Activated CD4-positive, alpha-beta T cell treated with anti-CD3 and anti-CD28 coated beads for 4 hours (primary cell): Measurements from ENCODE around the gene PAK3.

Source experiments
- DNase-seq, 2 donors: peaks; one replicate each; pipeline ENCODE4 v3.0.0-alpha.2; 2020

PAK3 gene

DNA sequence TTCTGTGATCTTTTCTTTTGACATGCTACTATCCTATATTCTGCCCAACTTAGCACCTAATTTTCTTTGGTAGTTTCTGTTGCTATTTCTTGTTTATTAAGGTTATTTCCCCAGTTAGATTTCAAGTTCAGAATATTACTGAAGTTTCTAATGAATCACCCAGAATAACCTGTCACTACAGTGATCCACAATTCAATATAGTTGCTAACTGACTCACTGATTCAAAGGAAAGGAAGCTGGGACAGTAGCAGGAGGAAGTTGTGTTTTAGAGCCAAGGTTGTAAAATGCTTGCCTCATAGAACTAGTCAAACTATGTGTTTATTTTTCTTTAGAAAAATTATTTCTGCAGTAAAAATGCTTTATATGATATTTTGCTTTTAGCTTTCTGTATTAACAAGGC, 37.4 kb downstream of the PAK3 start:
- no peak for DNase-seq

- DNase-seq = no peak
Measured at GRCh38 chrX:111145878-111146277, 49.9 kb downstream of the PAK3 start.

GRCh38 chrX:111151764-111152163, 55.8 kb downstream of the PAK3 start:
- no peak for DNase-seq

DNA sequence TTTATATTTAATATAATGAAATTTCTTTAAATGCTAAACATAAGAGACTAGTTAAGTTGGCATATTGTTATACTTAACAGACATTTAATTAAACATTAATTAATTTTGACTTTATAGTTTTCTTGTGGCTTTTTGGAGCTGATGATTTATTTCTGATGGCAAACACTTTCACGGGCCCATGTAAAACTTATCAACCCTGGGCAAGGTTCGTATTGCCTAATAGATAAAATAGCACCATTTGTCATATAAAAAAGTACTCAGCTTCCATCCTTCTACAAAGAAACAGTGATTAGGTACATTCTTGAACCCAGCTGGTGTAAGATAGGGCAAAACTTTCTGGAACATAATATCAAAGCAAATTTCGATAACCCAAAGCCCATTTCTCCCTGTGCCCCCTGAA, 63.2 kb downstream of the PAK3 start:
- no peak for DNase-seq

DNA sequence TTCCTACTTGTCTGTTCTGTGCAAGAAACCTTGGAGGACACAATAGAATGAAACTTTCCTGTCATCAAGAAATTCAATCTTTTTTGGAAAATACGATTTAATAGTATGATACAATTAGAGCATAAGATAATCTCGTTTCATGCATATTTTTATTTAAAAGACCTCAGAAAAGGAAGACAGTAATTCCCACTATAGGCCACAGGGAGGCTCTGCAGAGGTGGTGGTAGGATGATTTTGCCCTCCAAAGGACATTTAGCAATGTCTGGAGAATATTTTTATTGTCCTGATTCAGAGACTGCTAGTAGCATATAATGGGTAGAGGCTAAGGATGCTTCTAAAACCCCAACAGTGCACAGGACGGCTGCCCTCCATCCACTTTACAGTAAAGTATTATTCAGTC, 68.7 kb downstream of the PAK3 start:
- no peak for DNase-seq

GRCh38 chrX:111165902-111166301, 69.9 kb downstream of the PAK3 start:
- DNase-seq = no peak

- no peak for DNase-seq
Measured at GRCh38 chrX:111167334-111167733, 71.3 kb downstream of the PAK3 start.

DNA sequence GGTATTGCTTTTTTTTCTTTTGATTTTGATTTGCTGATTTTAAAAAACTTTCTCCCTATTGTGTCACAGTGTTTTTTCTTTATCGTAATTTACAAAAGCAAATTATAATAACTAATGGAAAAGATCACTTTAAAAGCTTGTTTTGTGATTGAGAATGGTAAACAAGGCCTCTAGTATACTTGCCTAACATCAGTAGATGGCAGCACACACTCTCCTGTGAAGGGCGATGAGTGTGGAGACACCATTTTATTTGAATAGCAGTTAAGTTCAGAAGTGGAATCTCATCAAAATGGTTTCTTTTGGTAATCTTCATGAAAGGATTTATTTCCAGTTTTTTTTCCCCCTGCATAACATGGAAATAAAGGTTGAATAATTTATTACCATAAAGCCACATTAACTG, 72.3 kb downstream of the PAK3 start:
- DNase-seq = no peak

DNA sequence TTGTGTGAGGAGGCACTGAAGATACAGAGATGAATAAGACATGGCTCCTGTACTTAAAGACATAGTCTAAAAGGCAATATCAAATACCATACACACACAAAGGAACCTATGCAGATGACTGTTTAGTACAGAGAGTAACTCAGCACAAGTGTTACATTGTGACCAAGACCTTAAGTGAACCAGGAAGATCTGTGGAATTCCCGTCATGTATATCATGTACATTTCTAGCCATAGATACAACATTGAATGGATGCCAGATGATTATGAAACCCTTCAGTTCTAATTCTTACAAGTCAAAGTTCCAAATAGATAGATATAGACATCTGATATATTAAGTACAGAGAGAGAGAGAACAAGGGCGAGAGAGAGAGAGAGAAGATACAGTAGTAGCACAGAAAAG, 73.2 kb downstream of the PAK3 start:
- no peak for DNase-seq

DNA sequence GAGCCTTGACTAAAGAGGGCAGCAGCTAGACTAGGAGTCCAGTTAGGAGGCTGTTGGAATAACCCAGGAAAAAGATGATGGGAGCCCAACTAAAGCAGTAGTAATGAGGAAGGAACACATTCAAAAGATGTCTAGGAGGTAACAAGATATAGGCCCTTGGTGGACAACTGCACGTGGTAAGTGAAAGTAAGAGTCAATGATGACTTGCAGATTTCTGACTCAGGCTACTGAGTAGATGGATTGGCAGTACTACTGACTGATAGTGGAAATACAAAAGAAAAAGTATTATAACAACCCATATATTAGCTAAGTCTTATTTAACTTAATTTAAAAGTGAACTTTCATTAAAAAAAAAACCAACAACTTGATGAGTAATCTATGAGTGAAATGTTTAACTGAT, 74.0 kb downstream of the PAK3 start:
- no peak for DNase-seq

GRCh38 chrX:111180750-111181240, 84.8 kb downstream of the PAK3 start:
- no peak for DNase-seq

DNA sequence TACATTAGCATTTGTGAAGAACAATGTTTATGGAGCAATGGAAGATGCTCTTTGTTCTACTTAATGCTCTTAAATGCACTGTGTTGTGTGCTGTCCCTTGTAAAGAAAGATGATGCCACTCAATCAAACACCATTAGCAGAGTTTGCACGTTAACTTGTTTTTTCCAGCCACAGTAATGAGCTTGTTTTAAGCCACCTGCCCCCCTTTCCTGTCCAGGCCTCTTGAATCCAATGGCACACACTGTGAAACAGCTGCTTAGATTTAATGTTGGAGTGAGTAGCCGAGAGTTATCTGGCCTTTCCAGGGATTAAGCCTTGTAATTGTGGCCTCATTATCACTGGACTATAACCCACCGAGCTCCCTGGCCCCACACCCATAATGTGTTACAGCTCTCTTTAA, 86.0 kb downstream of the PAK3 start:
- no peak for DNase-seq

GRCh38 chrX:111182997-111183396, 87.0 kb downstream of the PAK3 start:
- DNase-seq = no peak

DNA sequence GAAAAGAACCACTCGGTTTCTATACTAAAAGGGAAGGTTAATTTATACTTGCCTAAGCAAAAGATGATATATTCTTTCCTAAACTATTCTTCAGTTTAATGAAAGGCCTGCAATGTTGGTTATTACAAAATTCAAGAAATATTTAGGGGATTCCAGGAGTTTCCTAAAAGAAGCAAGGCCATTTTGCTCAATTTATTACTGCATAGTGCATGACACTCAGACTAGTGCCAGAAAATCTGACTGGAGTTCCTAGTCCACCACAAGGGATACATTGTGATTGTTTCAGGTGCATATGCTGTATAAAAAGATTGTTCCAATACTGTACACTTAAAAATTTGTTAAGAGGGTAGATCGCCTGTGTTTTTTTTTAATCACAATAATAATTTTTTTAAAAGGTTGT, 95.6 kb downstream of the PAK3 start:
- no peak for DNase-seq

DNA sequence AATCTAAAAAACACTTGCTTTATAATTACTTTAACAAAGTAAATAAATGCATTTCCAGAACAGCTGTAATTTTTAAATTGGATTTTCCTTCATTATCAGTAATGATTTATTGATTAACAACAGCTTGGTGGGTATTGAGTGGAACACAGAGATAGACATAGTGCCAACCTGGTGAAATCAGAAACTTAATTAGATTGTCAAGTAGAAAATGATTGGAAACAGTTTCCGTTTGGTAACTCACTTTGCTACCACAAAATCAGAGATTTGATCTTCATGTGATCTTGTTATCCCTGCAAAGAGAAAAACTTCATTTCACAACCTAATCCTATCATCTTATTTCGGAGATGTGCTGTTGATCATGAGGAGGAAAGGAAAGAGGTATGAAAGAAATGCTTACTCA, 103.5 kb downstream of the PAK3 start:
- DNase-seq = no peak

DNA sequence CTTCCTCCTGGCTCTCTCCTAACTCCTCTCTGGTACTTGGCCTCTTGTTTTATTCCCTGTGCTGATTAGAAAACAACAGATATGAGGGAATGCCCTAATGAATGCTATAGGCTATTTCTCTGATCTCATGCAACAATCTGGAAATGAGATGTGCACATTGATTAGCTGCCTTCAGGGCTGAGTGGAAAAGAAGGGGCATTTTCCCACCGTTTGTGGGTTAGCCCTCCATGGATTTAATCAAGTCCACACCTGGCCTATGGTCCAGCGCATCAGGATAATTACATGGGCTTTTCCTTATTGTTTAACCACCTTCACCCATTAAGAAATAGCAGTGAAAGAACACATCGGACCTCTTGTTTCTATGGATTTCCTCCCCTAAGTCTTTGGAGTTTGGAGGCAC, 104.3 kb downstream of the PAK3 start:
- DNase-seq = no peak

- no peak for DNase-seq
Measured at GRCh38 chrX:111207851-111208250, 111.9 kb downstream of the PAK3 start.

DNA sequence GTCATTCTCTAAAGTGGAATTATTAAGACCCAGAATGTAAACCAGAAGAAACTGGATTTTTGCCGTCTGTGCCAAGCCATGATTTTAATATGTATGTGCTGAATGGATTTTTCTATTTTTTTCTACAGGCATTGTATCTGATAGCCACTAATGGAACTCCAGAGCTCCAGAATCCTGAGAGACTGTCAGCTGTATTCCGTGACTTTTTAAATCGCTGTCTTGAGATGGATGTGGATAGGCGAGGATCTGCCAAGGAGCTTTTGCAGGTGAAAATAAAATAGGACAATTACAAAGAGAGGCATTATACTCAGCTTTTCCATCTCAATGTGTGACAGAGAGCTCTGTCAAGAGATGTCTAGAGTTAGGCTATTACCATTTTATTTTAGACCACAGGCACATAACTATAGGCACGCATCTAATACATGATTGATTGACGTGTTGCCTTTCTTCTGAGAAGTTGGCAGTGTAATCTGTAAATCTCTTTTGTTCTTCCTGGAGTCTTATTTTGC, 120.4 kb downstream of the PAK3 start:
- DNase-seq = no peak

- DNase-seq = no peak
Measured at GRCh38 chrX:111244235-111244750, 148.3 kb downstream of the PAK3 start.

GRCh38 chrX:111254896-111255693, 159.1 kb downstream of the PAK3 start:
- no peak for DNase-seq

- no peak for DNase-seq
Measured at GRCh38 chrX:111257733-111258132, 161.7 kb downstream of the PAK3 start.

DNA sequence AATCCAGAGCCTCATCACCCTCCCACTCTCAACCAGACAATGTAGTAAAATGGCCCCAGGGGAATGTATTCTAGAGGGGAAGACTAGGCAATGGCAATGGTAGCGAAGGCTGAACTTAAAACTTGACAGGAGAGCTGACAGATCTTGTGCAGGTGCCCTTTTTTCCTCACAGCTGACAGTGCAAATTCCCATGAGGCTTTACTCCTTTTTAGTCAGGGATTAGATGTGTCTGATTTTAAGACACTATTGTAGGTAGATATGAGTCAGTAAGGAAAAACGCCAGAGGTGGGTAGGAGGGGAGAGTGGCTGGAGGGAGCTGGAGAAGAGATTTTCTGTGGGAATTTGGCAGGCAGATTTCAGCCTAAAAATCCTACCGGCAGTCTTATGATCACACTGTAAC, 163.6 kb downstream of the PAK3 start:
- no peak for DNase-seq

DNA sequence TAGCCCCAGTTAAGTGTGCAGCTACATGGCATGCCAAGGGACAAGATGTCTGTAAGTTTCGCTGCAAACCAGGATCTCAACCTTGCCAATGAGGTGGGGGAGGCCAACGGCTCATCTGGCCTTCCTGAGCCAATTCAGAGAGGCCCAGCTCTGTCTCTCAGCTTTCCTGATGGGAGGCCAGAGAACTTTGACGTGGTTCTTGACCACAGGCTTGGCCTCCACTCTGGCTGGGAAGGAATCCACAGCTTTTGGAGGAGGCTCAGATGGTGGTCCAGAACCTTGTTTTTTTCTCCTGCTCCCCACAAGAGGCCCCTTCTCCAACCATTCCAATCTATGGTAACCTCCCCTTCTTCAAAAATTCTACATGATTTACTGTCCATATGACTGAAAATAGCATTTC, 164.5 kb downstream of the PAK3 start:
- DNase-seq = no peak

DNA sequence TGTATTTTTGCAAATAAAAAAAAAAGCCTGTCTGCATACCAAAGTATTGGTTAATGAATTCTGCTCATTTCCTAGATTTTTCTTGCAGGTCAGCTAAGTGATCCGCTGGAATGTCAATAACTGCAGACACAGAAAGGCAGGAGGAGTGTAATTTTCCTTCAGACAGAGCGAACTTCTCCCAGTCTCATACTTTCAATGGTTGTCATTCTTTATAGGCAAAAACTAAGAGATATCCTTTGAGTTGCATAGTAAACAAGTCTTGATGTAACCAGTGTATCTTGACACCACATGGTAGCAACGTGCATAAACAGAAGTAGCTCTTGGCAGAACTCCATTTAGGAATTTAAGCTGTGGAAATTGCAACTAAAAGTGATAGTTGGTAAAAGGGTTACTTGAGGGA, 166.1 kb downstream of the PAK3 start:
- DNase-seq = no peak

DNA sequence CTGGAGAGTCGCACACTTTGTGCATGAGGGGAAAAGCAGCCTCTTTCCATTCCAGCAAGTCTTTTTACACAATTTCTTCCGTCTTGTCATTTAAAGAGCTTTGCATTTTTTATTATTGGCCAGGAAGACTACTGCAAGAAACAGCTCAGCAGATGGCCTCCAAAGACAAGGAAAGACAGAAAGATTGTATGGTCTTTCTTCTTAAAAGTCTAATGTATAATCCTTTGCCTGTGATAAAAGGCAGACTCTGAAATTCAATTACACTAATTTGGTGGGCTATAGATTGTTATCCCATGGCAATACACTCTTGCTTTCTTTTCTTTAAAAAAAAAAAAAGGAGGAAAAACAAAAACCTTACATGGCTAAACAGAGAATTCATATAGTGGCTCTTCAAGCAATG, 168.4 kb downstream of the PAK3 start:
- DNase-seq = no peak
